Measurements from ENCODE around the gene RER1.

Gene RER1

DNA sequence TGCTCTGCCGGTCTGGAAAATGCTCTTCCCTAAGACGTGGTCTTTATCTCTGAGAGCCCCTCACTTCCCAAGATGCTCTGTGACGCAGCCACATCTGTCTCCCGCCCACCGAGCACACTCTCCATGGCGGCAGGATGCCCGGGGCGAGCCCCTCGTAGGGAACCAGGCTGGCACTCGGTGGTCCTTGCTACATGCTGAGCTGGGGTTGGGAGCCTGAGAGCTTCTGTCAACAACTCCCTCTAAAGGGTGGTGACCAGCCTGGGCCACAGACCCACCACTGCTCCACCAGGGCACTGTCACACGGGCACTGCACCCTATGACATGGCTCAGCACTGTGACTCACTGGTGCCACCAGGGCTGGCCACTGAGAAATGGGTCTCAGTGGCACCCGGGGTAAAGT lies 18.1 kb downstream of the RER1 start:
- no peaks in the 10 kb centered on the region for H3K27me3 Mint-ChIP-seq
- H3K4me3 Mint-ChIP-seq: no peak overlapping the region
- H3K36me3 Mint-ChIP-seq: peaks cover 9% of the 10 kb centered on the region
- no peak overlapping the region for H3K27ac Mint-ChIP-seq
- H3K4me1 Mint-ChIP-seq: peaks cover 18% of the 10 kb centered on the region
- ATAC-seq (ENCODE audit: low read depth): no peak
- DNase-seq (ENCODE audit: low spot score in 2 of 2): no peak
- no peaks in the 10 kb centered on the region for H3K9me3 Mint-ChIP-seq

DNA sequence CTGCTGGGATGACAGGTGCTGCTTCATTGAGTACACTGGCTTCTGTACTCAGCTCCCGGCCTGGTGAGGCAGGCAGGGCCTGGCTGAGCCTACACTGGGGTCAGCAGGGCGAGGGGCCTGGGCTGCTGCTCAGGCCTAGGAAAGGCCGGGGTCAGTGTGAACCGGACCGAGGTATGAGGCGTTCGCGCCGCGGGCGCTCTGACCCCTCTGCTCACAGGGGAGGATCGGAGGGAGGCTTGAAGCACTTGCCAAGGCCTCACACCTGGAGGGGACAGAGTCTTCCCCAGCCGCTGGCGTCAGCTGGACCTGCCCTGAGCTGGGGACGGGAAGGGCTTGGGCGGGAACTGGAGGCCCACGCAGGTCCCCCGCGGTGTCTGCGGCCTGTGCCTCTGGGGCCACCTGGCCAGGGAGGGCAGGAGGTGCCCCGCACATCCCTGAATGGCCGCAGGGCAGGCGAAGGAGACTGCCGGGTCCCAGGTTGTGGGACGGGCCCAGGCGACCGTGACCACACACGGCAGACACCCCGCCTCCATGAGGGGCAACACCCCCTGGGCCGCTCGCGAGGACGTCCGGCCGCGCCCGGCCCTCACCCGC lies 20.3 kb downstream of the RER1 start:
- H3K36me3 Mint-ChIP-seq: peaks cover 9% of the 10 kb centered on the region
- H3K4me3 Mint-ChIP-seq: peak overlapping the region; percentile 87
- no peaks in the 10 kb centered on the region for H3K9me3 Mint-ChIP-seq
- ATAC-seq (ENCODE audit: low read depth) (peak; percentile 7), DNase-seq (ENCODE audit: low spot score in 2 of 2) (no peak)
- peaks cover 30% of the 10 kb centered on the region for H3K4me1 Mint-ChIP-seq
- H3K27me3 Mint-ChIP-seq: no peaks in the 10 kb centered on the region
- H3K27ac Mint-ChIP-seq: peak overlapping the region; percentile 76

DNA sequence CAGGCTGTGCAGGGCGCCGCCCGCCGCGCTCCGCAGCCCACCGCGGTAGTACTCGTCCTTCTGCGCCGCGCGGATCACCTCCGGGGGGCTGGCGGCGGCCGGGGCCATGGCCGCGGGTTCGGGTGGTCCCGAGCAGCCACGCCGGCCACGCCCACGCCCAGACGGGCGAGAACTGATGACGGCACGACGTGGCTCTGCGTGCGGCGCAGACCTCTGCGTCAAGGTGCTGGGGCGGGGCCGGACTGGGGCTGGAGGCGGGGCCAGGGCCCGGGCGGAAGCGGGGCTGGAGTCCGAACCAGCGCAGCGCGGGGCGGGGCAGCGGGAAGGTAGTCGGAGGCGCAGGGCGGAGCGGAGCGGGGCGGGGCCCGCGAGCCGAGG lies 20.7 kb downstream of the RER1 start, which contains the start of gene PEX10:
TSS of gene PEX10 (minus strand) at position 170 of the 378 bp plus-strand sequence. CDS start at position 108, 62 bp downstream.
- H3K9me3 Mint-ChIP-seq: no peaks in the 10 kb centered on the region
- peaks cover 8% of the 10 kb centered on the region for H3K36me3 Mint-ChIP-seq
- no peaks in the 10 kb centered on the region for H3K27me3 Mint-ChIP-seq
- peak within 1 kb of the TSS; percentile 76 for H3K27ac Mint-ChIP-seq
- H3K4me3 Mint-ChIP-seq: peak within 1 kb of the TSS; percentile 87
- DNase-seq (ENCODE audit: low spot score in 2 of 2) (peak; percentile 99), ATAC-seq (ENCODE audit: low read depth) (peak; percentile 90)
- peaks cover 33% of the 10 kb centered on the region for H3K4me1 Mint-ChIP-seq

- peaks cover 33% of the 10 kb centered on the region for H3K4me1 Mint-ChIP-seq
- H3K9me3 Mint-ChIP-seq: no peaks in the 10 kb centered on the region
- ATAC-seq (ENCODE audit: low read depth) (peak; percentile 17), DNase-seq (ENCODE audit: low spot score in 2 of 2) (peak; percentile 34 to 56)
- peak overlapping the region; percentile 74 for H3K27ac Mint-ChIP-seq
- H3K36me3 Mint-ChIP-seq: peaks cover 5% of the 10 kb centered on the region
- peak overlapping the region; percentile 87 for H3K4me3 Mint-ChIP-seq
- H3K27me3 Mint-ChIP-seq: no peaks in the 10 kb centered on the region
Measured at GRCh38 chr1:2412773-2413494, 21.3 kb downstream of the RER1 start.

GRCh38 chr1:2413495-2414296 lies 22.1 kb downstream of the RER1 start:
- Mint-ChIP-seq H3K27me3 (no peaks in the 10 kb centered on the region), H3K27ac (peak overlapping the region; percentile 79), H3K4me1 (peaks cover 33% of the 10 kb centered on the region), H3K9me3 (no peaks in the 10 kb centered on the region), H3K4me3 (peak overlapping the region; percentile 72), H3K36me3 (peaks cover 5% of the 10 kb centered on the region)
- peak in 1 of 2 donors; percentile 49 for DNase-seq (ENCODE audit: low spot score in 2 of 2)
- ATAC-seq (ENCODE audit: low read depth): no peak

DNA sequence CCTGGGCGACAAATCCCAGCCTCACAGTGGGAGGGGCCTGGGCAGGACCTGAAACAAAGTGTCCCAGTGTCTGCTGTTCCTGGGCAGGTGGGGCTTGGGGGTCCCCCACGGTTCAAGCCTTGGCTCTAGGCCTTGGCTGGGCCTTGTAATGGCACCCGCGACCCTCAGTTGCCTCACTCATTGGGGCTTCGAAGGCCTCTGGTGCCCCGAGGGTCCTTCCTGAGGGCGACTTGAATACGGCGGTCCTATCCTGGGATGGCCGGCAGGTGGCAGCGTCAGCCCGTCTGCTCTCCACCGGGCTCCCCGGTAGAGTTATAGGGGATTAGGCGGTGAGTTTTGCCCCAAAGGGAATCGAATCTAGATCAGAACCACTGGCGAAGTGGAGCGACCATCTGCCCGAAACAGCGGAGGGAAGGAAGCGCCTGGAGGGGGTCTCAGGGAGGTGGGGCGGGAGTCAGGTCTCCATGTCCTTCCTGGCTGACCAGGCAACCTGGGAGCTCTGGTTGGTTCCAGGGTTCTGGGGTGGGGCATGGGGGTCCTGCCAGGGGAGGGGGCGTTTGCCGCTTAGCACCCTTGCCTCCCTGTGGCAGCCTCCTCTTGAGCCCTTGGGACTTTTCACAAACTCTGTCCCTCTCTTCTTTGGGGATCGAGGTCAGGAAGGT lies 22.8 kb downstream of the RER1 start:
- H3K9me3 Mint-ChIP-seq: no peaks in the 10 kb centered on the region
- peak overlapping the region; percentile 72 for H3K4me3 Mint-ChIP-seq
- DNase-seq (ENCODE audit: low spot score in 2 of 2): peak; percentile 80 to 84
- H3K27ac Mint-ChIP-seq: peak overlapping the region; percentile 79
- peak; percentile 24 for ATAC-seq (ENCODE audit: low read depth)
- H3K27me3 Mint-ChIP-seq: no peaks in the 10 kb centered on the region
- peaks cover 34% of the 10 kb centered on the region for H3K4me1 Mint-ChIP-seq
- H3K36me3 Mint-ChIP-seq: peaks cover 2% of the 10 kb centered on the region

DNA sequence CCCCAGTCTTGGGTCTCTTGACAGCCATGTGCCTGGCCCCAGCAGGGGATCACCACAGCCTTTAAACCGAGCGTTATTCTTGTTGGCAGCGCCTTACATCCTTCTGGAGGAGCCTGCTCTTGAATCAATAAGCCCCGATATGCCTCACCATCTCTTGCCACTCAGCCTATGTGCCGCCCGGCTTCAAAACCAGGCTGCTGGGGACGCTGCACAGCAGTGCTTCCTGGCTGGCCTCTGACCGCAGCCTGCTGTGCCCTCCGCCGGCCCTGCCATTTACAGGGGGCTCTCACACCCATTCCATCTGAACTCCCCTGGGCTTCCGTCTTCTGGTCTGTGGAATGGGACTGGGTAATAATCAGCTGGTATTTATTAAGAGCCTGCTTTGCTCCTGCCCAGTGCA lies 23.7 kb downstream of the RER1 start:
- Mint-ChIP-seq H3K9me3 (no peaks in the 10 kb centered on the region), H3K4me3 (peak overlapping the region; percentile 87), H3K4me1 (peaks cover 34% of the 10 kb centered on the region), H3K27ac (peak overlapping the region; percentile 58), H3K36me3 (no peaks in the 10 kb centered on the region), H3K27me3 (no peaks in the 10 kb centered on the region)
- DNase-seq (ENCODE audit: low spot score in 2 of 2) (no peak), ATAC-seq (ENCODE audit: low read depth) (no peak)

DNA sequence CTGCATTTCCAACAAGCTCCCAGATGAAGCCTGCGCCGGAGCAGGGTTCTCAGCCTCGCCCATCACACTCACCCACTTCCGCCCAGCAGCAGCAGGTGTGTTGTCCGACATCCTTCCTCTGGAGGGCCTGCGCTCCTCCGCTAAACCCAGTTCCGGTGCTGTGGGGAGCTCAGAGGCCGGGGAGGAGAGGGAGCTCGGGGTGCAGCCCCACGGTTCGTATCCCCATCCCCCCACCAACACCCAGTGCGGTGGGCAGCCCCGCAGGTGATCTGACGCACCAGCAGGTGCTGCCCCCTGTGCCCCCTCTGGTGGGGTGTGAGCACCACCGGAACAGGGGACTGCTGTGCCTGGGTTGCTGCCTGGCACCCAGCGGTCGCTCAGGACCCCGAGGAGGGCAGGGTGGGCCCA lies 24.2 kb downstream of the RER1 start:
- H3K9me3 Mint-ChIP-seq: no peaks in the 10 kb centered on the region
- no peaks in the 10 kb centered on the region for H3K36me3 Mint-ChIP-seq
- peaks cover 30% of the 10 kb centered on the region for H3K4me1 Mint-ChIP-seq
- no peaks in the 10 kb centered on the region for H3K27me3 Mint-ChIP-seq
- no peak for ATAC-seq (ENCODE audit: low read depth)
- peak overlapping the region; percentile 87 for H3K4me3 Mint-ChIP-seq
- DNase-seq (ENCODE audit: low spot score in 2 of 2): no peak
- peak overlapping the region; percentile 58 for H3K27ac Mint-ChIP-seq

GRCh38 chr1:2416403-2416802 lies 24.8 kb downstream of the RER1 start:
- ATAC-seq (ENCODE audit: low read depth): no peak
- no peak for DNase-seq (ENCODE audit: low spot score in 2 of 2)
- no peaks in the 10 kb centered on the region for H3K36me3 Mint-ChIP-seq
- H3K27me3 Mint-ChIP-seq: no peaks in the 10 kb centered on the region
- H3K9me3 Mint-ChIP-seq: no peaks in the 10 kb centered on the region
- peak overlapping the region; percentile 58 for H3K27ac Mint-ChIP-seq
- H3K4me3 Mint-ChIP-seq: peak overlapping the region; percentile 87
- peaks cover 28% of the 10 kb centered on the region for H3K4me1 Mint-ChIP-seq

DNA sequence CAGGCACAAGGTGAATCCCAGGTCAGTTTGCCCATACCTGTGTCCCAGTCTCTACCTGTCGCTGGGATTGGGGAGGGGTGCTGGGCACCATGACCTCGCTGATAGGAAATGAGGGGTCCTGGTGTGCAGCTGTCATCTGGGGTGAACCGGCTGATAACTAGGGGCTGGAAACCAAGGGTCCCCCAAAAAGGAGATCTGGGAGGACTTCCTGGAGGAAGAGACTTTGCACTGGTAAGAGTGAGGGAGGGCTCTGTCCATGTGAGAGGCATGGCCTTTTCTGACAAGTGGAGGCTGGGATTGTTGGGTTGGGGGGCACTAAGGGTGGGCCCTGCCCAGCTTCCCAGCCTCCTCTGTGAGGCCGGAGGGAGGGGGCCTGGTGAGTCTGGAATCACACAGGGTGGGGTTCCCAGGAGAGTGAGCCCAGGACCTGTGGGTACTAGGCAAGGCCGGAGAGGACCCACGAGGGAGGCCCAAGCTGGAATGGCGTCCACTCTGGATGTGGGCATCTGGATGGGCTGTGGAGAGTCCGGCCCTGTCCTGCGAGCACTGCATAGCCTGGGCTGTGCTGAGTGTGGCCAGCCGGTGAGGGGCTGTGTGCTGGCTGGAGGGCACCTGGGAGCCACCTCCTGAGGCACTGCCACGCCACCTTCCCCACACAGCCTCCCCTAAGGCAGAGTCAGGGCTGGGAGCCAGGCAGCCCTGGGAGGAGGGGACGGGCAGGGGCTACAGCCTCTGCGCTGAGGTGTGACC lies 25.6 kb downstream of the RER1 start:
- H3K4me1 Mint-ChIP-seq: peaks cover 28% of the 10 kb centered on the region
- ATAC-seq (ENCODE audit: low read depth) (no peak), DNase-seq (ENCODE audit: low spot score in 2 of 2) (no peak)
- peak overlapping the region; percentile 58 for H3K27ac Mint-ChIP-seq
- H3K4me3 Mint-ChIP-seq: peak overlapping the region; percentile 87
- no peaks in the 10 kb centered on the region for H3K27me3 Mint-ChIP-seq
- H3K36me3 Mint-ChIP-seq: no peaks in the 10 kb centered on the region
- H3K9me3 Mint-ChIP-seq: no peaks in the 10 kb centered on the region

- Mint-ChIP-seq H3K36me3 (no peaks in the 10 kb centered on the region), H3K4me1 (peaks cover 28% of the 10 kb centered on the region), H3K27ac (no peak overlapping the region), H3K9me3 (no peaks in the 10 kb centered on the region), H3K4me3 (no peak overlapping the region), H3K27me3 (no peaks in the 10 kb centered on the region)
- ATAC-seq (ENCODE audit: low read depth): no peak
- no peak for DNase-seq (ENCODE audit: low spot score in 2 of 2)
Measured at GRCh38 chr1:2417833-2418225, 26.2 kb downstream of the RER1 start.

- DNase-seq (ENCODE audit: low spot score in 2 of 2) (no peak), ATAC-seq (ENCODE audit: low read depth) (no peak)
- peak overlapping the region; percentile 3 for H3K27ac Mint-ChIP-seq
- no peak overlapping the region for H3K4me3 Mint-ChIP-seq
- H3K36me3 Mint-ChIP-seq: no peaks in the 10 kb centered on the region
- no peaks in the 10 kb centered on the region for H3K27me3 Mint-ChIP-seq
- peaks cover 26% of the 10 kb centered on the region for H3K4me1 Mint-ChIP-seq
- H3K9me3 Mint-ChIP-seq: no peaks in the 10 kb centered on the region
Measured at GRCh38 chr1:2418791-2419320, 27.2 kb downstream of the RER1 start.

- H3K9me3 Mint-ChIP-seq: no peaks in the 10 kb centered on the region
- no peaks in the 10 kb centered on the region for H3K36me3 Mint-ChIP-seq
- H3K4me3 Mint-ChIP-seq: no peak overlapping the region
- DNase-seq (ENCODE audit: low spot score in 2 of 2) (no peak), ATAC-seq (ENCODE audit: low read depth) (no peak)
- H3K4me1 Mint-ChIP-seq: peaks cover 22% of the 10 kb centered on the region
- H3K27ac Mint-ChIP-seq: peak overlapping the region; percentile 3
- no peaks in the 10 kb centered on the region for H3K27me3 Mint-ChIP-seq
Measured at GRCh38 chr1:2419416-2419815, 27.8 kb downstream of the RER1 start.

Data from memory B cell (primary cell).